CD14-positive monocyte (primary cell): ENCODE measurements around the gene DAGLA. TPM values are rescaled to one million over a fixed set of nuclear protein-coding genes. Genes with fewer than 3 reads are reported as not detected.
A peak's percentile ranks its signal among the peaks of the same experiment; 100 is the strongest.
"Not testable (repeated sequence)": the region's sequence is repeated elsewhere in the genome, so short reads cannot be mapped to it uniquely, and the experiment has no call there.

ENCODE experiments used
- DNase-seq, 3 donors: peaks; one replicate each; pipeline ENCODE4 v3.0.0-alpha.2; 2011 to 2022
- H2AFZ ChIP-seq: 2 replicates; pipeline ENCODE4 v1.6.0; 2012; ENCODE audit warnings: mild to moderate bottlenecking, low read depth, low read length, inconsistent platforms; ENCODE audit not compliant: insufficient read depth, poor library complexity, severe bottlenecking
- H3K27ac ChIP-seq, 2 donors: 1 replicate in 1 of 2; 2 replicates in 1 of 2; pipeline ENCODE4 v1.5.1; 2012 to 2013; ENCODE audit warnings: low read length in 2 of 2, control low read depth in 1 of 2, inconsistent platforms in 1 of 2, low read depth in 1 of 2, mild to moderate bottlenecking in 1 of 2
- H3K27me3 ChIP-seq, 2 donors: one replicate each; pipeline versions ENCODE4 v1.6.0 to v1.6.1; 2011 to 2013; ENCODE audit warnings: low read length in 2 of 2; ENCODE audit not compliant: control insufficient read depth in 2 of 2, insufficient read depth in 2 of 2
- H3K36me3 ChIP-seq, 2 donors: replicated peaks in 1 of 2; 1 replicate in 1 of 2; 2 replicates in 1 of 2; pipeline versions ENCODE4 v1.5.1 to v1.6.1; 2012 to 2013; ENCODE audit warnings: low read length in 2 of 2, control low read depth in 1 of 2, inconsistent platforms in 1 of 2, mild to moderate bottlenecking in 1 of 2; ENCODE audit not compliant: insufficient read depth in 2 of 2, control insufficient read depth in 1 of 2
- H3K4me1 ChIP-seq, 2 donors: 1 replicate in 1 of 2; 2 replicates in 1 of 2; pipeline versions ENCODE4 v1.5.1 to v1.6.1; 2012 to 2013; ENCODE audit warnings: low read length in 2 of 2, control low read depth in 1 of 2, inconsistent platforms in 1 of 2, mild to moderate bottlenecking in 1 of 2, moderate library complexity in 1 of 2; ENCODE audit not compliant: insufficient read depth in 2 of 2, control insufficient read depth in 1 of 2
- H3K4me2 ChIP-seq: replicated peaks from 2 replicates; pipeline ENCODE3; 2012; ENCODE audit warnings: low read length, moderate library complexity, mild to moderate bottlenecking; ENCODE audit not compliant: poor library complexity, severe bottlenecking; ENCODE audit errors: extremely low read depth
- H3K4me3 ChIP-seq, 3 experiments: fragments of 200-600 bp in 1 of 3; sonication (generic) in 1 of 3; replicated peaks in 1 of 3; 1 replicate in 2 of 3; 2 replicates in 1 of 3; pipeline ENCODE4 v1.5.1; 2011 to 2013; ENCODE audit warnings: low read length in 3 of 3, mild to moderate bottlenecking in 3 of 3, control low read depth in 2 of 3, low read depth in 2 of 3, inconsistent platforms in 1 of 3, moderate library complexity in 1 of 3
- H3K79me2 ChIP-seq: 2 replicates; pipeline ENCODE4 v1.6.0; 2012; ENCODE audit warnings: mild to moderate bottlenecking, control low read depth, inconsistent platforms, low read length, moderate library complexity; ENCODE audit not compliant: insufficient read depth
- H3K9ac ChIP-seq: 2 replicates; pipeline ENCODE4 v1.6.0; 2017; ENCODE audit warnings: low read length, mild to moderate bottlenecking; ENCODE audit not compliant: insufficient read depth, poor library complexity, severe bottlenecking
- H3K9me3 ChIP-seq, 2 donors: replicated peaks in 1 of 2; 1 replicate in 1 of 2; 2 replicates in 1 of 2; pipeline versions ENCODE4 v1.5.1 to v1.6.1; 2012 to 2013; ENCODE audit warnings: low read length in 2 of 2, control low read depth in 1 of 2; ENCODE audit not compliant: control insufficient read depth in 1 of 2, insufficient read depth in 1 of 2
- H4K20me1 ChIP-seq: 2 replicates; pipeline ENCODE4 v1.6.0; 2012; ENCODE audit warnings: mild to moderate bottlenecking, low read length, control low read depth, moderate library complexity; ENCODE audit not compliant: insufficient read depth
- H3K27ac Mint-ChIP-seq, 7 donors: one replicate each; pipeline ENCODE4 v1.8.0; 2020; ENCODE audit warnings: mild to moderate bottlenecking in 7 of 7, mixed read lengths in 7 of 7, moderate library complexity in 6 of 7, inconsistent platforms in 2 of 7
- H3K27me3 Mint-ChIP-seq, 3 donors: one replicate each; pipeline ENCODE4 v1.8.0; 2021 to 2022; ENCODE audit warnings: low read depth in 3 of 3, mild to moderate bottlenecking in 3 of 3, mixed read lengths in 3 of 3, moderate library complexity in 3 of 3, inconsistent platforms in 1 of 3
- H3K36me3 Mint-ChIP-seq, 2 donors: one replicate each; pipeline ENCODE4 v1.8.0; 2020; ENCODE audit warnings: mixed read lengths in 2 of 2, inconsistent platforms in 1 of 2, mild to moderate bottlenecking in 1 of 2
- H3K4me1 Mint-ChIP-seq: one replicate; pipeline ENCODE4 v1.8.0; 2020; ENCODE audit warnings: mild to moderate bottlenecking, mixed read lengths
- H3K4me3 Mint-ChIP-seq, 2 donors: one replicate each; pipeline ENCODE4 v1.8.0; 2020; ENCODE audit warnings: mild to moderate bottlenecking in 2 of 2, mixed read lengths in 2 of 2, moderate library complexity in 1 of 2
- H3K9me3 Mint-ChIP-seq, 7 donors: one replicate each; pipeline ENCODE4 v1.8.0; 2020 to 2022; ENCODE audit warnings: mixed read lengths in 7 of 7, mild to moderate bottlenecking in 6 of 7, moderate library complexity in 6 of 7, inconsistent platforms in 2 of 7
- WGBS: methylation state at CpG from one replicate; pipeline ENCODE4 v1.1.5; 2013; ENCODE audit warnings: missing lambda C conversion rate; ENCODE audit not compliant: insufficient coverage; 5-methylcytosine and 5-hydroxymethylcytosine counted together
- intact Hi-C, 2 donors: fragments of 100-400 bp; cut with micrococcal nuclease; formaldehyde crosslinking; loops; one replicate each; pipeline versions ENCODE4 v1.15.0 to v1.15.1; 2023
- polyA plus RNA-seq, 3 donors: library from polyadenylated mRNA; depleted of rRNA in 1 of 3; unstranded in 2 of 3; stranded (reverse) in 1 of 3; fragments of 300-500 nt in 2 of 3; fragments of >200 nt in 1 of 3; fragmentation: Illumina TruSeq in 2 of 3; gene quantifications; 1 replicate in 2 of 3; 2 replicates in 1 of 3; pipeline ENCODE4 v1.2.3, GENCODE V29; 2012 to 2021
- TF ChIP-seq, protein P1 (sequence below): fragments of 200-600 bp; IDR thresholded peaks from one replicate; pipeline ENCODE4 v1.8.0; 2022; ENCODE audit warnings: antibody characterized with exemption, mild to moderate bottlenecking

Gene DAGLA
- polyA plus RNA-seq, 3 donors: 0.16 to 6.7 (median 0.73) TPM

DNA sequence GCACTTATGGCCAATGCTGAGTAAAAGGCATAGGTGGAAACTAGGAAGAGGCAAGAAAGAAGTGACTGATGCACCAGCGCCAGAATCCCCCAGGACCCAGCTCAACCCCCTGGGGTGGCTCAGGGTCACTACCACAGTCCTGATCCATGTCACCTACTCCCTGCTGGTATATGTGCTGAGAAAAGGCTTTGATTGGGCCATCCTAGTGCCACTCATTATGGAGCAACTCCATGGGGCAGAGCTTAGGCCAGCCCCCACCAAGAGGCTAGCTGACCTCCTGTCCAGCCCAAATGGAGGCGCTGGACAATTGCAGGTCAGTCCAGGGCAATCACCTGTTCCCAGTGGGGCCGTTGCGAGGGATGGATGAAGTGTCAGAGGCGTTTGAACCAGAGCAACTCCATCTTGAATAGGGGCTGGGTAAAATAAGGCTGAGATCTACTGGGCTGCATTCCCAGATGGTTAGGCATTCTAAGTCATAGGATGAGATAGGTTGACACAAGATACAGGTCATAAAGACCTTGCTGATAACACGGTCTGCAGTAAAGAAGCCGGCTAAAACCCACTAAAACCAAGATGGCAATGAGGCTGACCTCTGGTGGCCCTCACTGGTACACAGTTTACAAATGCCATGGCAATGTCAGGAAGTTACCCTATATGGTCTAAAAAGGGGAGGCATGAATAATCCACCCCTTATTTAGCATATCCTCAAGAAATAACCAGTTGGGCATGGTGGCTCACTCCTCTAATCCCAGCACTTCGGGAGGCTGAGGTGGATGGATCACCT, 20.6 kb upstream of the DAGLA start:
- 91% methylated on average over 6 of the region's 8 CpGs for WGBS
- H3K9ac ChIP-seq: no peak overlapping the region
- no peak overlapping the region for H3K27ac Mint-ChIP-seq

DNA sequence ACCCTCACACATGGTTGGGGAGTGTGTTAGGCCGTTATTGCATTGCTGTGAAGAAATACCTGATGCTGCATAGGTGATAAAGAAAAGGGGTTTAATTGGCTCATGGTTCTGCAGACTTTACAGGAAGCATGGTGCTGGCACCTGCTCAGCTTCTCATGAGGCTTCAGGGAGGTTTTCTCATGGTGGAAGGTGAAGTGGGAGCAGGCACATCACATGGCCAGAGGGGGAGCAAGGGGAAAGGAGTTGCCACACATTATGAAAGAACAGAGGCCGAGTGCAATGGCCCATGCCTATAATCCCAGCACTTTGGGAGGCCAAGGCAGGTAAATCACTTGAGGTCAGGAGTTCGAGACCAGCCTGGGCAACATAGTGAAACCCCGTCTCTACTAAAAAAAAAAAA, 19.2 kb upstream of the DAGLA start:
- H3K27ac Mint-ChIP-seq, H3K36me3 ChIP-seq, H3K27ac ChIP-seq, H2AFZ ChIP-seq, H3K4me3 Mint-ChIP-seq, H3K27me3 Mint-ChIP-seq, H3K79me2 ChIP-seq, H3K4me1 ChIP-seq, H3K9ac ChIP-seq, H4K20me1 ChIP-seq, H3K27me3 ChIP-seq, H3K36me3 Mint-ChIP-seq, H3K9me3 ChIP-seq, H3K4me1 Mint-ChIP-seq, intact Hi-C loops, H3K4me2 ChIP-seq, DNase-seq, H3K9me3 Mint-ChIP-seq, H3K4me3 ChIP-seq: not testable (repeated sequence)
- 82% methylated on average over 1 of the region's 4 CpGs for whole genome bisulfite sequencing

More for the DNA sequence above, 20.6 kb upstream of the DAGLA start:
- Mint-ChIP-seq H3K36me3 (no peaks in the 10 kb centered on the region), H3K27me3 (peaks cover 0 to 2% (median 0%) of the 10 kb centered on the region in 3 donors), H3K9me3 (peaks cover 0 to 2% (median 0%) of the 10 kb centered on the region in 7 donors), H3K4me1 (peaks cover 4% of the 10 kb centered on the region), H3K4me3 (no peak overlapping the region)
- Histone ChIP-seq H3K4me3 (no peak overlapping the region), H3K9me3 (no peaks in the 10 kb centered on the region), H2AFZ (no peak overlapping the region), H3K27ac (no peak overlapping the region), H3K79me2 (no peaks in the 10 kb centered on the region), H3K36me3 (no peaks in the 10 kb centered on the region), H3K27me3 (no peaks in the 10 kb centered on the region), H3K4me2 (no peak overlapping the region), H4K20me1 (no peaks in the 10 kb centered on the region), H3K4me1 (peaks cover under 1 to 6% of the 10 kb centered on the region in 2 donors)
- intact Hi-C loops: no loop called here
- TF ChIP-seq, protein P1, sequence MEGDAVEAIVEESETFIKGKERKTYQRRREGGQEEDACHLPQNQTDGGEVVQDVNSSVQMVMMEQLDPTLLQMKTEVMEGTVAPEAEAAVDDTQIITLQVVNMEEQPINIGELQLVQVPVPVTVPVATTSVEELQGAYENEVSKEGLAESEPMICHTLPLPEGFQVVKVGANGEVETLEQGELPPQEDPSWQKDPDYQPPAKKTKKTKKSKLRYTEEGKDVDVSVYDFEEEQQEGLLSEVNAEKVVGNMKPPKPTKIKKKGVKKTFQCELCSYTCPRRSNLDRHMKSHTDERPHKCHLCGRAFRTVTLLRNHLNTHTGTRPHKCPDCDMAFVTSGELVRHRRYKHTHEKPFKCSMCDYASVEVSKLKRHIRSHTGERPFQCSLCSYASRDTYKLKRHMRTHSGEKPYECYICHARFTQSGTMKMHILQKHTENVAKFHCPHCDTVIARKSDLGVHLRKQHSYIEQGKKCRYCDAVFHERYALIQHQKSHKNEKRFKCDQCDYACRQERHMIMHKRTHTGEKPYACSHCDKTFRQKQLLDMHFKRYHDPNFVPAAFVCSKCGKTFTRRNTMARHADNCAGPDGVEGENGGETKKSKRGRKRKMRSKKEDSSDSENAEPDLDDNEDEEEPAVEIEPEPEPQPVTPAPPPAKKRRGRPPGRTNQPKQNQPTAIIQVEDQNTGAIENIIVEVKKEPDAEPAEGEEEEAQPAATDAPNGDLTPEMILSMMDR: peak; percentile 23
- no peak for DNase-seq
